ENCODE measurements around the gene MVP.

Gene MVP

GRCh38 chr16:29804455-29805231 is 15.6 kb upstream of the MVP start:
- DNase-seq (ENCODE audit: low read depth in 2 of 2), result no peak

GRCh38 chr16:29805232-29806098 is 14.8 kb upstream of the MVP start:
- peak; percentile 96 to 97 for DNase-seq (ENCODE audit: low read depth in 2 of 2)

GRCh38 chr16:29806099-29806579 is 14.1 kb upstream of the MVP start, which contains the start of gene MAZ:
Gene MAZ, plus strand, starts transcription at chr16:29806529. Its CDS starts 173 bp downstream, at chr16:29806702.
- DNase-seq (ENCODE audit: low read depth in 2 of 2), result no peak

- no peak for DNase-seq (ENCODE audit: low read depth in 2 of 2)
These were observed 13.4 kb upstream of the MVP start for GRCh38 chr16:29806641-29807425.

DNA sequence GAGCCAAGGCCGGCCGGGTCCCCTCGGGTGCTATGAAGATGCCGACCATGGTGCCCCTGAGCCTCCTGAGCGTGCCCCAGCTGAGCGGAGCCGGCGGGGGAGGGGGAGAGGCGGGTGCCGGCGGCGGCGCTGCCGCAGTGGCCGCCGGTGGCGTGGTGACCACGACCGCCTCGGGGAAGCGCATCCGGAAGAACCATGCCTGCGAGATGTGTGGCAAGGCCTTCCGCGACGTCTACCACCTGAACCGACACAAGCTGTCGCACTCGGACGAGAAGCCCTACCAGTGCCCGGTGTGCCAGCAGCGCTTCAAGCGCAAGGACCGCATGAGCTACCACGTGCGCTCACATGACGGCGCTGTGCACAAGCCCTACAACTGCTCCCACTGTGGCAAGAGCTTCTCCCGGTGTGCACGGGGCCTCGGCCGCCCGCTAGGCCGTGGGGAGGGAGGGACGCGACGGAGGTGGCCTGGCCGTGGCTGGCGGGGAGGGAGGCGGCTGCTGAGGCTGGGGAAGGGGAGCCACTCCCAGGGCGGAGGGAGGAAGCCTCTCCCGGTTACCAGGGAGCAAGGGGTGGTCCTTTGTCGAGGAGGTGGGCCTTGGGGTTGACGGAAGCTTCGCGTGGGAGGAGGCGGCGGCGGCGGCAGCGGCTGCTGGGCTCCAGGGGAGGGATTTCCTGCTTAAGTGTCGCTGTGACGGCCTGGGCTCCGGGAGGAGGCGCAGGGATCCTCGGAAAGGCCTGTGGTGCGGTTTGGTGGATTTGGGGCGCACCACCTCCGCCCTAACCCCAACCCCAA is 12.6 kb upstream of the MVP start:
- DNase-seq (ENCODE audit: low read depth in 2 of 2), result peak; percentile 83 to 85

GRCh38 chr16:29808219-29808900 is 11.9 kb upstream of the MVP start:
- DNase-seq (ENCODE audit: low read depth in 2 of 2), result no peak

- no peak for DNase-seq (ENCODE audit: low read depth in 2 of 2)
These were observed 11.1 kb upstream of the MVP start for GRCh38 chr16:29809031-29809747.

GRCh38 chr16:29809850-29810698 is 10.2 kb upstream of the MVP start:
- no peak for DNase-seq (ENCODE audit: low read depth in 2 of 2)

DNA sequence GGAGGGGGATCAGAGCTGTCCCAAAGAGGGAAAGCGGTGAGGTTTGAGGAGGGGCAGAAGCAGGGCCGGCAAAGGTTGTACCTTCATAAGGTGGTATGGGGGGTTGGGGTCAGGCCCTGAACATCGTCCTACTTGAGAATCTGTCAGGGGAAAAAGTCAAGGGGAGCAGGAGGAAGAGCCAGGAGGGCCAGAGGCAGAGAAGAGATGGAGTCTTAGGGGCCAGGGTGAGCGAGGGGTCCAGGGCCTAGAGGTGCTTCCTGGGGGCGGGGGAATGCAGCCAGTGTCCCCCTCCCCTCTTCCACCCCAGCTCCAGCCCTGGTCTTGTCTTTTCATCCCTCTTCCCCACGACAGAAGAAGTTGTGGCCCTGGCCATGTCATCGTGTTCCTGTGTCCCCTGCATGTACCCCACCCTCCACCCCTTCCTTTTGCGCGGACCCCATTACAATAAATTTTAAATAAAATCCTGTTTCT is 9.5 kb upstream of the MVP start:
- DNase-seq (ENCODE audit: low read depth in 2 of 2), result no peak

DNA sequence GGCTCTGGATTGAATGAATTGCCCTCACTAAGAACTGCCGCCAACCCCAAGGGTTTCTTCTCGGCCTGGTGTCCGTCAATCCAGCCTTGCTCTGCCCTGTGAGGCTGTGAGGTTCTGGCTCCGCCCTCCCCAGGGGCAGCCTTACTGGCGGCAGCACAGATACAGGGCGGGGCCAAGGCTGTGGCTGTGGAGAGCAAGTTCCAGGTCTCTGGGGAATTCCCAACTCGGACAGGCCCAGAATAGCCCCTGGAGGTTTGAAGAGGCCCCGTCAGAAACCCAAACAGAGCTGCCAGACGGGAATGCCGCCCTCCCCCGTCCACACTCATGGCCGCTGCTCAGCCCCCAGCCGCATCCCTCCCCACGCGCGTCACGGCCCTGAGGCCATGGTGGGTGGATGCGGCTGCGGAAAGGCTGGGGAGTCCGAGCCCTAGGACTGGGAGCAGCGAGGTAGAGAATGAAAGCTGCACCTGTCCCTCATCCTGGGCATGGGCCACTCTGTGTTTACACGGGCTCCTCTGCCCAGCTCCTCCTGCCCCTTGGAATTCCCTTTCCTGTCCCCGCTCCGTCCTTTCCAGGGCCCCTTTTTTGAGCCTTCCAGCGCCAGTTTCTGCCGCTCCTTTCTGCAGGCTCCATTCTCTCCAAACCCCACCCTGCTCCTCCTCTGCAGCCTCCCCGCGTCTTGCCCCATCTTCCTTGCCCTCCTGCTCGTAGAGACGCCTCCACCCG is 8.9 kb upstream of the MVP start:
- no peak for DNase-seq (ENCODE audit: low read depth in 2 of 2)

DNA sequence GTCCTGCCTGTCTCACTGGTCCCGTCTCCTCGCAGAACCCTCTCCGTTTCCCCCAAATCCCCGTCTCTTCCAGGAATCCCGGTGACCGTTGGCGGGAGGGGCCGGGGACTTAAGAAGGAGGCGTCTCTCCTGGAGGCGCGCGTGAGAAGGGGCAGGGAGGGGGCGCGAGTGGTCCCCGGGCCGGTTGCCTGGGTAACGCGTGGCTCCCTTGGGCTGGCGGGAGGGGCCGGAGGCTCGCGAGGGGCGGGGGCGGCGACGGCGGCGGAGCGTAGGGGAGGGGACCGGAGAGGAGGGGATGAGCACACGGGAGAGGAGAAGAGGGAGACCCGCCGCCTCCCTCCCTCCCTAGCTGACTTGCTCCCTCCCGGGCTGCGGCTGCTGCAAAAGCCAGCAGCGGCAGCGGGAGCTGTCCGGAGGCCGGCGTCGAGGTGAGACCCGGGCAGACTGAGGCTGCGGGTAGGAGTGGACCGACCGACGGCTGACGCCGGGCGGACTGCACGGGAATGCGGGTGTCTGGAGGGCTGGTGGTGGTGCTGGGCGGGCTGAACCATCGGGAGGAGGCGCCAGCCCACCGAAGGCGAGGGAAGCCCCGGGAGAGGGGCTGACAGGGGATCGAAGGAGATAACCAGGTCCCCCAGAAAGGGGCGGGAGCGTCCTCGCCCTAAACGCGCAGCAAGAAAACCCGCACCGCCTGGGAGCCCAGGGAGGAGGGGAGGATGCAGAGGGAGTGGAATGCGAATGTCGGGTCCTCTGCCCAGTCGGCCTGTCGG is 8.2 kb upstream of the MVP start, which contains the start of gene PRRT2:
Gene PRRT2 (plus strand): TSS at position 298 of the 770 bp plus-strand sequence. CDS start 862 bp downstream, outside the sequence.
- DNase-seq (ENCODE audit: low read depth in 2 of 2), result no peak

- no peak for DNase-seq (ENCODE audit: low read depth in 2 of 2)
These were observed 7.3 kb upstream of the MVP start for GRCh38 chr16:29812754-29813643.

GRCh38 chr16:29813644-29814562 is 6.4 kb upstream of the MVP start:
- no peak for DNase-seq (ENCODE audit: low read depth in 2 of 2)

- no peak for DNase-seq (ENCODE audit: low read depth in 2 of 2)
These were observed 5.7 kb upstream of the MVP start for GRCh38 chr16:29814592-29814991.
